HG03457 (cell line): ENCODE results near the gene SLMAP.

Experiments used
- ATAC-seq: cut with Tn5 transposase; IDR thresholded peaks from one replicate; pipeline ENCODE4 v1.9.1; 2021; ENCODE audit warnings: moderate number of reproducible peaks; ENCODE audit not compliant: unreplicated experiment

SLMAP gene

DNA sequence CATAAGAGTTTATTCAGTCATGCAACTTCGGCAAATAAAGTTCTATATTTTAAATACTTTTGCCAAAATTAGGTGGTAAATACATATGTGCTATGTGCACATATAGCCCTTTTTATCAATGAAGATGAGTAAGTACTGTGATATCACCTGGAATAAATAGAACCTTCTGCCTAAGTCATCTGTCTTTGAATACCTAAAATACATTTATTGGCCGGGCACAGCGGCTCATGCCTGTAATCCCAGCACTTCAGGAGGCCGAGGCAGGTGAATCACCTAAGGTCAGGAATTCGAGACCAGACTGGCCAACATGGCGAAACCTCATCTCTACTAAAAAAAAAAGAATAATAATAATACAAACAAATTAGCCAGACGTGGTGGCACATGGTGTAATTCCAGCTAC lies 178.3 kb downstream of the SLMAP start:
- ATAC-seq, result no peak

DNA sequence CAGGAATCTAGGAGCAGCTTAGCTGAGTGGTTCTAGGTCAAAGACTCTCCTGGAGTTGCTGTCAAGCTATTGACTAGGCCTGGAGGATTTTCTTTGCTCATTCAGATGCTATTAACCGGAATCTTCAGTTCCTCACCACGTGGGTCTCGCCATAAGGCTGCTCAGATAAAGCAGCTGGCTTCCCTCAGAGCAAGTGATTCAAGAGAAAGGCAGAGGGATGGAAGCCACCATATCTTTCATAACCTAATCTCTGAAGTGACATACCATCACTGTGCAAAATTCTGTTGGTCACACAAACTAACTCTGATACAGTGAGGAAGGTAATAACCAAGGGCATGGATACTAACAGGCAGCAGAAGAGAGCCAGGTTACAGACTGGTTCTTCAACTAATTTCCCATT lies 179.4 kb downstream of the SLMAP start:
- ATAC-seq, result no peak

DNA sequence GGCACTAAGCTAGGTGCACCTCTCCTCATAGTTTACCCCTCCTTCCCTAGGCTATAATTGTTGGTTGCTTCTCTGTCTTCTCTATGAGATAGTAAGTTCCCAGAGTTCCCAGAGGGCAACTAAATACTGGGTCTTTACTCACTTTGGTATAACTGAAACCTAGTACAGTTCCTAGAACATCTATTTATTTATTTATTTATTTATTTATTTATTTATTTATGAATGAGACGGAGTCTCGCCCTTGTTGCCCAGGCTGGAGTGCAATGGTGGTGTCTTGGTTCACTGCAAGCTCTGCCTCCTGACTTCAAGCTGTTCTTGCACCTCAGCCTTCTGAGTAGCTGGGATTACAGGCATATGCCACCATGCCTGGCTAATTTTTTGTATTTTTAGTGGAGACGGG lies 181.0 kb downstream of the SLMAP start:
- no peak for ATAC-seq

- ATAC-seq, result no peak
Observed at GRCh38 chr3:57939775-57940174, 183.7 kb downstream of the SLMAP start.

- no peak for ATAC-seq
Observed at GRCh38 chr3:57942388-57942787, 186.3 kb downstream of the SLMAP start.

GRCh38 chr3:57942872-57943283 lies 186.8 kb downstream of the SLMAP start:
- ATAC-seq, result no peak

GRCh38 chr3:57943525-57944495 lies 187.7 kb downstream of the SLMAP start:
- no peak for ATAC-seq

DNA sequence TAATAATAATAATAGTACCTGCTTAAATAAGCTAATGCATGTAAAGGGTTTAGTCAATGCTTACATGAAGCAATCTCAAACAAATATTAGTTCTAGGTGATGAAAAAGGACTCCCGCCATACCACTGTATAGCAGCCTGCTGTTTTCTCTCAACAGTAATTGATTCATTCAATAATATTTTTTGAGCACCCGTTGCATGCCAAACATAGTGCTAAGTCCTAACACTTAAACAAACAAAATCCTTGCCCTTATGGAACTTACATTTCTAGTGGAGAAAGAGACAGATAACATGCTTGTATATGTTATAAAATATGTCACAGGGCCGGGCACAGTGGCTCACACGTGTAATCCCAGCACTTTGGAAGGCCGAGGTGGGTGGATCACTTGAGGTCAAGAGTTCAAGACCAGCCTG lies 190.9 kb downstream of the SLMAP start:
- ATAC-seq, result no peak

GRCh38 chr3:57948080-57948671 lies 192.1 kb downstream of the SLMAP start:
- ATAC-seq, result no peak

GRCh38 chr3:57948781-57949242 lies 192.7 kb downstream of the SLMAP start:
- no peak for ATAC-seq

GRCh38 chr3:57949344-57949743 lies 193.2 kb downstream of the SLMAP start:
- no peak for ATAC-seq

DNA sequence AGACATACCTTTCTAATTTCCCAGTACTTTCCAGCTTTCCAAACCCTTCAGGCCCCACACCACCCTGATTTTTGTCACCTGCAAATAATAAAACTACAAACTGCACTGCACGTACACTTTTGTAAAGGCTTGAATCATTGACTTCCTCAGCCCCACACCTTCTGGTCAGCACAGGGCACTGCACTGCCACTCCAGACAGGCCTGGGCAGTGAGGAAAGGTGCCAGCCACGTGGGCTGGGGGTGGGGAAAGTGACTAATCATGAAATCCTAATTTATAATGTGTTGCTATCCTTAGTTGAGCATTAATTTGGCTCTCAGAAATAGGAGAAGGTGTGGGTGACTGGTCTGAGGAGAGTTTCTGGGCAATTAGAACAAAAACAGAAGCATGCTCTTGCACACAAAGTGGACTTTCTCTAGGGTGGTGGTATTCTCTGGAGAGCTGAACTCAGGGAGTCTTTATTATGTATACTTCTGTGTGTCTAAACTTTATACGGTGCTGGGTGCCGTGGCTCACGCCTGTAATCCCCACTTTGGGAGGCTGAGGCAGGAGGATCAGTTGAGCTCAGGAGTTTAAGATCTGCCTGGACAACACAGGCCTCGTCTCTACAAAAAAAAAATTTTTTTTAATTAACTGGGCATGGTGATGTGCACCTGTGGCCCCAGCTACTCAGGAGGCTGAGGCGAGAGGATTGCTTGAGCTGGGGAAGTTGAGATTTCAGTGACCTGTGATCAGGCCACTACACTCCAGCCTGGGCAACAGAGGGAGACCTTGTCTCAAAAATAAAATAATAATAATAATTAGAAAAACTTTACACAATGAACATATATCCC lies 193.9 kb downstream of the SLMAP start:
- no peak for ATAC-seq

DNA sequence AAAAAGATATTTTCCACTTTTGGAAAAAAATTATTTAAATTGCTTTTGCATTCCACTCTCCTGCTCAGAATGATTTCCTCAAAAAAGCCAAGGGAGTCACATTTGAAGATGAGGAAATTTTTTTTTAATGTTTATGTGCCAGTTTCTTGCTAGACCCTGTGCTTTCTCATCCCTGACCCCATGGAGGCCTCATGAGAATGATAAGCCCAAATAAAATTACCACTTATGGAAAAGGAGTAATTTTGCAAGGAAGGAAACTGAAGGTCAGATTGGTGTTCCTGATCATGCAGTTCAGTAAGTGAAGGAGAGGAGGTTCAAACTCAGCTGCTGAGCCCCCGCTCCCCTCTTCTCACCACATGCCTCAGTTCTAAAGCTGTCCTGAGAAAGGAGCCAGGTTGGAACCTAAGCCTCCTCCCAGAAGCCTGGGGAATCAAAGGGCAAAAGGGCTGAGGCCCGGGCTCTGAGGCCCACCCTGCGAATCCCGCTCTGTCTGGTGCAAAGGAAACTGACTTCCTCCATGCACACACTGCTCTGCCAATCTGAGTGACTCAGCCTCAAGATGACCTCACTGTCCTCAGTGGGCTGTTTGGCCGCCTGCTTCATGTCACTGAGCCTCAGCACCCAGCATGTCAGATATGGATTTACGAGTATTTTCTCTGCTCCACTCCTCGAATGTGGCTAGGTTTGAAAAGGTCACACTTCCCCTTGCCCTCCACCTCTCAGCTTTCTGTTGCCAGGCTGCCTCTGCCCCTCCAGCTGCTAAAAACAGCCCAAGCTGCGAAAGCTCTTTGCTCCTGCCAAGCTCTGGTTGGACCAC lies 195.2 kb downstream of the SLMAP start:
- no peak for ATAC-seq

GRCh38 chr3:57952208-57952631 lies 196.1 kb downstream of the SLMAP start:
- no peak for ATAC-seq

DNA sequence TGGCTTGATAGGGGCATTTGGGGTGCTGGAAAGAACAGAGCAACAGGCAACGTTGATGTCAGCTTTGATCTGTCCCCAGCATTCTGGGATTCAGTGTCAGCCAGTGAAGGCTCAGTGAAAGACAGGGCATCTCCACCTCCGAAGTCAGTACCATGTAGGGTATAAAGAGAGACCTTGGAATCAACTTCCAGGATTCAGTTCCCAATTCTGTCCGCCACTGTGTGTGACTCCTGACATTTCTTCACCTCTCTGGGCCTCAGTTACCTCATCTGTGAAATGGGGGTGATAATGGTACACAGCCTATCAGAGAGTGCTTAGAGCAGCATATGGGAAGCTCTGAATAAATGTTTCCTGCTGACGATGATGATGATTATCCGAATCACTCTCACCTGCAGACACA lies 196.5 kb downstream of the SLMAP start:
- no peak for ATAC-seq

GRCh38 chr3:57953576-57953975 lies 197.5 kb downstream of the SLMAP start:
- no peak for ATAC-seq

GRCh38 chr3:57956119-57956832 lies 200.2 kb downstream of the SLMAP start:
- ATAC-seq, result no peak

DNA sequence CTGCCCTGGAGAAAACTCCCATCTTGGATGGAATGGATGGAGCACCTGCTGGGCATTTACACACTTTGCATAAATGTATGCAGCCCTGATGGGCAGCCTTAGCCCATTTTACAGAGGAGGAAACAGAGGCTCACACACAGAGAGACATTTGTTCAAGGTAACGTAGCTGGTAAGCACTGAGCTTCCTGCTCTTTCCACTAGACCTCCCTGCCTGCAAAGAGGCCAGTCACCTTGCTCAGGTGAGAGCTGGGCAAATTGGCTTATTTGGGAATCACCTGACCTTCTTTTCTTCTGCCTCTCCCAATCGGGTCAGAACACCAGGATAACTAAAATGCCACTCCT lies 200.7 kb downstream of the SLMAP start:
- no peak for ATAC-seq

DNA sequence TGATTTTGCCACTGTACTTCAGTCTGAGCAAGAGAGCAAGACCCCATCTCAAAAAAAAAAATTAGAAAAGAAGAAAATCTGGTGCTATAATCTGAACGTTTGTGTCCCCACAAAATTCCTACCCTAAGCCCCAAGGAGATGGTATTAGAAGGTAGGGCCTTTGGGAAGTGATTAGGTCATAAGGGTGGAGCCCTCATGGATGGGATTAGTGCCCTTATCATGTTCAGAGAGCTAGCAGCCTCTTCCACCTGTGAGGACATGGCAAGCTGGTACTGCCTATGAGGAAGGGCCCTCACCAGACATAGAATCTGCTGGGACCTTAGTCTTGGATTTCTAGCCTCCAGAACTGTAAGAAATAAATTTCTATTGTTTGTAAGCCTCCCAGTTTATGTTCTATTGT lies 201.7 kb downstream of the SLMAP start:
- ATAC-seq, result no peak
